NCI-H1436 (cell line): ENCODE results near the gene TFAP2B.

Experiments used
- DNase-seq: peaks from one replicate; lab custom pipeline; 2025; lab: John Stamatoyannopoulos, UW

Gene TFAP2B

DNA sequence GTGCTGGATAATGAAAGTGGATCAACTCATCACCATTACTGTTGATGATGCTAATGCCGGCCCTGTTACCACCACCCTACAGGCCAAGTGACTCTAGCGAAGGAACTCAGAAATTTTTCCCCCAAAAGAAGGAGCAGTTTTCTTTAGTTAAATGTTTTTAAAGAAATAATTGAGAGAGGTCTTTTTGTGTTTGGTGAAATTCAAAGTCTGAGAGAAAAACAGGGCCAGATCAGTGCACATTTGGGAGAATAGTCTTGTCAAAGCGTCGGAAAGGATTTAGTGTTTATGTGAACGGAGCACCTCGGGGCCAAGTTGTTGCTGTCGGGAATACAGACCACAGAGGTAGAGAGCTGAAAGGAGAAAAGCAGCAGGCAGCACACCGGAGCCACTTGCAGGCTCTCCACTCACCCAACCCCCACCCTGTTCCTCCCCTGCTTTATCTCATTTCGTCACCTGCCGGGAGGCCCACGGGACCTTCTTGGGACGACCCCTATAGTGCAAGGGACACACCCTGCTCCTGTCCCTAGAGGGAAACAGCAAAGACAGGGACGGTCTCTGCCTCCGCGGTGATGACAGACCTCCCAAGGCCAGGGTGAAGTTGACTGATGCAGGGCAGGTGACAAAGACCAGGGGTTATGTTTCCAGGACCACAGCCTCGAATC, 6.8 kb downstream of the TFAP2B start:
- peak; percentile 35 for DNase-seq

DNA sequence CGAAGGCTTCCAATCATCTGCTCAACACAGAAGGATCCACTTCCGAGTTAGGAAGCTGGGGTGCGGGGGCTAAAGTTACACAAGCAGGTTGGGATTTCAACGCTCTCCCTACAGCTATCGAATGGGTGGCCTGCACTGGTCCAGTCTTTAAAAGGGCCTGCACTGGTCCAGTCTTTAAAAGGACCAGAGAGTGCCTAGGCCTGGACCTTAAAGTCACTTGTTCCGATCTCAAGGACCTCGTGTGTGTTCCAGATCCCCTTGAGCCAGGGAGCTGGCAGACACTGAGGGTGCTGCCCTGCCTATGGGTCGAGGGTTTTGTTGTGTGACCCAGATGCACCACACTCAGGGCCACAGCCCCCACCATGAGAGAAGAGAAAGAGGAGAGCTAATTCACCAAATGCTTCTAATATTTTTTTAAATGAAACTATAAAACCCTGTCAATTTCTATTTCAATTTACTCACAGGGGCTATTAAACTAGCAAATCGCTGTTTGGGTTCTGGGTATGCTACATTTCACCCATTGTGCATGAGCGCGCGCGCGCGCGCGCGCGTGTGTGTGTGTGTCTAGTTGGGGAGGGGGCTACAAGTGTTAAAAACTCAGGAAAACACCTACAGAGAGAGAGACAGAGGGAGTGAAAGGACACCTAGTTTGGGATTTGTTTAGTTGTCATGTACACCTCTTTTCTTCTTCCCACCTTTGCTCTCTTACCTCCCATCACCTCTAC, 7.5 kb downstream of the TFAP2B start:
- DNase-seq = no peak

DNA sequence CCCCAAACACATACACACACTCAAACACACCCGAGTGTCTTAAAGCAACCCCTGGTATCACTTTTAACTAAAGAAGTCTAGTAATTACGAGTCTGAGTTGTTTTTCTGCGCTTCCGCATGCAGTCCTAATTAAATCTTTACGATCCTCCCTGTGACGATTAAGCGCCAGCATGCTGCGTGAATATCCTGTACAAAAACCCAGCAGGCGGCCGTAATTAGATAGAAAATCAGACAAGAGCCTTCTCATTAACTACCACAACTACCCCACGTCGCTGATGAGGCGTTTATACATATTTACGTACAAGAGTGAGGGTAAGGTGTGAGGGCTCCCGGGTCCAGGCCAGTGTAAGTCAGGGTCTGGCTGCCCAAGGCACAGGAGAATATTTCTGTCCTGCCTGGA, 8.1 kb downstream of the TFAP2B start:
- peak; percentile 48 for DNase-seq

DNA sequence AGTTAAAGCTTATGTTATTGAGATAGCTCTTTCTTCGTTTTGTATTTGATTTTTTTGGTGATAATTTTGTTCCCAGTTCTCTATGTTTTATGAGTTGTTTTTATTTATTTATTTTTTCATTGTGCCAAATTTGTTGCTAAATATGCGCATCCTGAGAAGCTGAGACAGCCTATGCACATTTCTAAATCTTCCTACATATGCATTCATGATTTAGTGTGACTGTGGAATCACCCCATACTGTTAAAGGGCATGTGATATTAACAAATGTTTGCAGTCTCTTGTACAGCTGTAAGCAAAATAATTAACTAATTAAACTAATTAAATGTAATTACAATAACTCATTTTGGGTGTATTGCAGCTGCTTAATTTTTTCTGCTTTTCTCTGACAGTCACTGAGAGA, 10.4 kb downstream of the TFAP2B start:
- DNase-seq = no peak

DNA sequence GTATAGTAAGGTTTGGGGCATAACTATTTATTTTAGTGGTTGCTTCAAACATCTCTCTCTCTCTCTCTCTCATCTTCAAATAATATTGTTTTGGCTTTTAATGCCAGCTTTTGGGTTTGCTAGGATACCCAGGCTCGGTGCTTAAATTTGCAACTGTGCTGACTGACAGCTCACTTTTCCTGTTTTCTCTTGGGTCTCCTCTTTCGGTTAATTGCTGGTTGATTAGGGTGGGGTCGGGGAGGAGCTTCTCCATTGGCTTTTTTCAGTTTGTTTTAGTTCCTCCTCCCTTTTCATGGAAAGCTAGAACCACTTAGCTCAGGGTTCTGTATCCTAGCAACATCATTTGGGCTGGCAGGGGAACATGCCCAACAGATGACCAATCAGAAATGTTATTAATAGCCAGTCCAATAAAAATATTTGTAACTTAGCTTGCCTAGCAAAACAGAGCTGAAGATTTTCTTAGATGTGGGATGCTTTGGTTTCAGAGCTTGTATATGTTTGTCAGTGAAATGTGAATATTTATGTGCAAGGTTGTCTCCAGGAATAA, 11.3 kb downstream of the TFAP2B start:
- DNase-seq = peak; percentile 62

DNA sequence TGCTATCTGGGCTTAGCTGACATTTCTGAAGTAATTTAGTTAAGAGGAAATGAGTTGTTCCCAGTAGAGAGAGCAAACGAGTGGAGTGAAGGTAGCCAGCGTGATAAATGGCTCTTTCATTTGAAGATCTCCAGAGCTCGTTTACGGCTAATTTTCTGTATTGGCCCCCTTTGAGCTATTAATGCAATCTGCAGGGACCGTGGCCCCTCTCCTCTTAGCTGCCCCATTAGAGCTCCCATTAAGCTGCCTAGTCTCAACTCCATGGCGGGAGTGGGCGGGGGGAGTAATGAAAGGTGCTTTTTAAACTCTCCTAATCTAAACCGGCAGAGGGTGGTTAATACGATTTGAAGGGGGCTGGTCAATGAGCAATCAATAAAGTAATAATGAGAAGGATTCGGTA, 12.5 kb downstream of the TFAP2B start:
- DNase-seq = peak; percentile 69

DNA sequence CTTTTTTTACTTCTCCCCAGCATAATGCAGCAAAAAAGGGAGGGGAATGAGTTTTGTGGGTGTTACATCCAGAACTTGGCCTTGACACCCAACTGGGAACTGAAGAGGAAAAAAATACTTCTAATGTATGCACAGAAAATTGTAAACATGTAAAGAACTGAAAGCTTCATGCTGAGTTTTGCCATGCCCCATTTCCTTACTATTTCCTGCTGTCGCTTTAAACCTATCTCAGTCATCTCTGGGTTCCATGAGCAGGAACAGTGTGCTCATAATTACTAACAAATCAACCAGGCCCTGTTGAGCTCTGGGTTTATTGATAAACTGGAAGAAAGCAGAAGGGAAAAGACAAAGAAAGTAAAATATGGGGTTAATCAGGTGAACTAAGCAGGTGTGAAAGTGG, 14.2 kb downstream of the TFAP2B start:
- DNase-seq = no peak

DNA sequence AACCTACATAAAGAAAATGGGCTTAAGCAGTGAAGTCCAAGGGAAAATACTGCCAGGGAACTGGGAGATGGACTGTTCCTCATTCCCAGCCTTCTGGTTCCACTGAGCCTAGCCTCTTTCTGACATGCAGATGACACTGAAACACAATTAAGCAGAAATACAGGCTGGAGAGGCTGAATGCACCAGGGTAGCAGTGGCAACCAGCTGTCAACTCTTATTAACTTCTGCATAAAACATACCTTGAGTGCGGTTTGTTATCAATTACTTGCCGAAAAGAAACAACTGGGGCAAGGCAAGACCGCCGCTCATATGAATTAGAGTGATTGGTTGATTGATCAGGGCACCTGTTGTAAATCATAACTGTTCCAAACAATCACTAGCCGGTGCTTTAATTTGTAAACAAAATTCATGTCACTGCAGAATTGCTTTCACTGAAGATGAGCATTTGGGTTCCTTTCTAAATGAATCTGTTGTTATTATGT, 16.3 kb downstream of the TFAP2B start:
- no peak for DNase-seq

DNA sequence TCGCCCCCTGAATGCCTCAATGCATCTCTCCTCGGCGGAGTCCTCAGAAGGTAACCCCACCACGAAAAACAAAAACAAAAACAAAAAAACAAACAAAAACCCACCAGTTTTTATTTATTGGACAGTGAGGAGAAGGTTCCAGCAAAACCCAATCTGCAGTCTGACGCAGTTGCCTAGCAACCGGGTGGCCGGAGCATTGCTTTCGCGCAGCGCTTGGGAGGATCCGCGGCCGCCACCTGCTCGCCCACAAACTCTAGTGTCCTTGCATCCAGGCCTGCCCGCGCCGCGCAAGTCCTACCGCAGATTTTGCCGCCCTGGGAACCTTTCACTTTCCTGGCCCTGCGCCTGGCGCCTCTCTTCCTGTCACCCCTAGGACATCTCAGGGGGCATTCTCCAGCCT, 17.6 kb downstream of the TFAP2B start:
- DNase-seq = no peak

DNA sequence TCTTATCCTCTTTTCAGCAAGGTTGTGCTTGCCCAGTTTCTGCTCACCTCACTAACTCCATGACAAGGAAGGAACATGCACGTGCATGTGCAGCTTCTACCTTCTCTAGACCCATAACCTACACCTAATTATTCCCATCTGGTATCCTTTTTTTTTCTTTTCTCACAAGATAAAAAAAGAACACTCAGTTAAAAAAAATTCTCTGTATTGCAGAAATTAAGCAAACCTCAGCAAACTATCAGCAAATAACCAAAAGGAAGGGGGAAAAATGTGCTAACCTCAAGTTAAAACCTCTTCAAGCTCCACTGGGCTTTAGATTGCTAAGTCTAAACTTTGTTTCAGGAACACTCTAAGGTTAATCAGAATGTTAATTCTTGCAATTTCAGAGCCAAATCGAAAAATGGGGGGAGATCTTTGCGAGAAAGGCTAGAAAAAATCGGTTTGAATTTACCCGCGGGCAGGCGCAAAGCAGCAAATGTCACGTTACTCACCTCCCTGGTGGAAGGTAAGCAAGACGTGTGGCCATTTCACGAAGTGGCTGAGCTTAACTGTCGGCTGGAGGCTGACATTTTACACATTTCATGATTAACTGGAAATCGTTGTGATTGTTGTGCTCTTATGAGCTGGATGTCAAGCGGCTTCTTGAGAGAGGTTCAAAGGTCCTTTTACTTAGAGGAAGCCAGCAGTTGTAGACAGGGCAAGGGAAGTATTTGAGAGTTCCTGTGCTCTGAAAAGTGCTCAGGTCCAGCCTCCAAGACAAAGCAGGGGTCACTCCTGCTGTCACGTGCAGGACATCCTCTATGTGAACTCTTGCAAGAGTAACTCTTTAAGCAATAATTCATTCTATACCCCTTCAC, 19.1 kb downstream of the TFAP2B start:
- no peak for DNase-seq

DNA sequence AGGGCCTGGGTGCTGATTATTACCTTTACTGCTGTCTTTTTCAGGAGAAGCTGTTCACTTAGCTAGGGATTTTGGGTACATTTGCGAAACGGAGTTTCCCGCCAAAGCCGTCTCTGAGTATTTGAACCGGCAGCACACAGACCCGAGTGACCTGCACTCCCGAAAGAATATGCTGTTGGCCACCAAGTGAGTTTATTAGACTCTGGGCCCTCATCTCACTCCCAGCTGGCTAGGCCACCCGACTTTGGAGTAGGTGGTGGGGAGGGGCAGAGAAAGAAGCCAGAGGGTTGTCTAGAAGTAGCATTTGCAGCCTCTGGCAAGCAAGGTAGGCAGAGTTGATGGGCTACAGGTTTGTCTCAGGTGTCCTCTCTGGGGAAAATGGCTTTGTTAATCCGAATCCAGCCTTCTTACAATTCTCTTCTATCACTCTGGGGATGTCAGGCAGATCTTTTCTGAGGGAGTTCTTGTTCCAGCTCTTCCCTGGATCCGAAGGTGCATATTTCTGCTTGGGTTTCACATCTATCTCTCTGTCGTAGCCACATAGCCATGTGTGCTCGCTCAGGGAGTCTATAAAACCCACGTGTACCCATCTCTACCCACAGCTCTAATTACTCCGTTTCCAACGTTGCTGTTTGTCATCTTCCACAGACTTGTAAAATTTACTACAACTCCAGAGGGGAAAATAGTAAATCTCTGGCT, 21.6 kb downstream of the TFAP2B start:
- DNase-seq = no peak

DNA sequence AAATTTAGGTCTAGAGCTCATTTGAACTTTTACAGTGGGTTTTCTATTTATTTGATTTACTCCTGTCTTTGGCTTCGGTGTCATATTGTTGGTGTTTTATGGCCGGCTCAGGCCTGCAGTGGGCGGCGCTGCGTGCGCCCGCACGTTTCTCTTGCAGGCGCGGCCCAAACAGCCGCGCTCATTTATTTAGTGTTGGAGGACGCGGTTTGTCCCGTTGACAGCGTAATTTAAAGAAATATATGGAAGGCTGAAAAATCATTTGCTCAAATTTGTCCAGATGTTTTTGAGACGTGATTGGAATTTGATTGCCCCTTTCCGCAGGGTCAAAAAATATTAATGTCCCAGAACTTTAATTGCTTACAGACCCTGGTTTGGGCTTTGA, 22.1 kb downstream of the TFAP2B start:
- no peak for DNase-seq

DNA sequence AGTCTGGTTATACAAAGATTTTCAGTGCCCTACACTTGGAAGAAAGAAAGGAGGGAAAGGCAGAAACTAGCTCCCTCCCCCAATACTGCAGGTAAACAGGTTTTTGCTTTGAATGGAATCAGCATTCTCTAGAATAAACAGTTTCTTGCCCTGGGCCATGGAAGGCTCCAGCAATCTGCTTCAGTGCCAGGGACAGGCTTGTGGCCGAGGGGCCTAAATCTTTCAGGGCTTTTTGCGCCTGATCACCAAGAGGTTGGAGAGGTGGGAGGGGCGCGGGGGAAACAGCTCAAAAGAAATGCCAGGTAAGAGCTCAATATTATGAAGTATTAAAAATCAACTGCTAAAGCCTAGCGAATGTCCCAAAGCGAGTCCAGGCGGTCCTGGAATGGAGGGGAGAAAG, 23.8 kb downstream of the TFAP2B start:
- DNase-seq = no peak

DNA sequence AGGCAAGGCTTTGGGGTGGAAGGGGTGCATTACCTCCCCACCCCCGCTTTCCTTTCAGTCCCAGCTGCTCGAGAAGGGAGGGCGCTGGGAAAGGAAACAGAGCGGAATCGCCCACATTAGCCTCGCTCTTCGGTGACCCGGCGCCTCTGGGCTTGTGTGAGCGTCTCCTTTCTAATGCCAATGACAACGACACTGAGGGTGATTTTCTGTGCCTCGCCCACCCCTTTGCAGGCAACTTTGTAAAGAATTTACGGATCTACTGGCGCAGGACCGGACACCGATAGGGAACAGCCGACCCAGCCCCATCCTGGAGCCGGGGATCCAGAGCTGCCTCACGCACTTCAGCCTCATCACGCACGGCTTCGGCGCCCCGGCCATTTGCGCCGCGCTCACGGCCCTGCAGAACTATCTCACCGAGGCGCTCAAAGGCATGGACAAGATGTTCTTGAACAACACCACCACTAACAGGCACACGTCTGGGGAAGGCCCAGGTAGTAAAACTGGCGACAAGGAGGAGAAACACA, 24.3 kb downstream of the TFAP2B start:
- no peak for DNase-seq

DNA sequence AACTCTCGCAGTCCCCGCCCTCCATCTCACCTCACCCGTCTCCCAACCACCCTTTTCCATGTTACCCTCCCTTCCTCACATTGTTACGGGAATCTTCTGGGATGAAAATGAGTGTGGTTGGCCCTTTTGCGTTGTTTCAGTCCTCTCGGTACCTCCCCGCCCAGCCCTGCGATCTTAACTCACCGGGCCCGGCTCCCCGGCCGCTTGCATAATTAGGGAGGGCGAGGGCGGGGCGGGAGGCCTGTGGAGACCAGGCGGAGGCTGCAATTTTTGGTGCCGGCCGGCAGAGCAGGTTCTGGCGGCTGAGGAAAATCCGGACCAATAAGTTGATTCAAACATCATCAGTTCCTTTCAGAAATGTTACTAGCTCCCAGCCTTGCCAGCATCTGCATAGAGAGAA, 25.2 kb downstream of the TFAP2B start:
- no peak for DNase-seq

DNA sequence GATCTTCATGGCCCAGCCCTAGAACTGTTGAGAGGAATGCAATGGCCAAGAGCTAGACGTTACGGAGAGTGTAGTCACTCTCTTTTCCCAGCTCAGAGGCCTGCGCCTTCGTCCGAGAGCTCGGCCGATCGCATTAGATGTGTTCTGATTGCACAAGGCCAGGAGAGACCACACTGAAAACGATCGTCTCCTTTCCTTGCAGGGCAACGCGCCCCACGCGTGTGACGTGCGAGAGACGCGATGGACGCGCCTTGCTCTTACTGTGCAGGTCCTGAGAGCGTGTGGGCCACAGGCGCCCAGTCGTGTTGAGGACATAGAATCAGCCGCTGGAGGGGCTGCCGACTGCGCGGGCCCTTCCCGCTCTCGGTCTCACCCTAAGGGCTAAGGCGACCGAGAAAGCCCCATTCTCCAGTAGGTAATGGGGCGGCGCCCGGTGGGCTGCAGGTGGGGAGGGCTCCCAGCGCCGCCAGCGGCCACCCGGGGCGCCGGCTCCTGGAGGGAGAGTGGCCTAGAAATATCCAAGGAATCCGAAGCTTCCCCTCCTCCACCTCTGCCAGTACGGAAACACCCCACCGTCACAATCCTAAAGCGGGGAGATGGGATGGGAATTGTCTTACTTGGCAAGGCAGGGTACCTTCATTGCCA, 26.9 kb downstream of the TFAP2B start:
- no peak for DNase-seq

DNA sequence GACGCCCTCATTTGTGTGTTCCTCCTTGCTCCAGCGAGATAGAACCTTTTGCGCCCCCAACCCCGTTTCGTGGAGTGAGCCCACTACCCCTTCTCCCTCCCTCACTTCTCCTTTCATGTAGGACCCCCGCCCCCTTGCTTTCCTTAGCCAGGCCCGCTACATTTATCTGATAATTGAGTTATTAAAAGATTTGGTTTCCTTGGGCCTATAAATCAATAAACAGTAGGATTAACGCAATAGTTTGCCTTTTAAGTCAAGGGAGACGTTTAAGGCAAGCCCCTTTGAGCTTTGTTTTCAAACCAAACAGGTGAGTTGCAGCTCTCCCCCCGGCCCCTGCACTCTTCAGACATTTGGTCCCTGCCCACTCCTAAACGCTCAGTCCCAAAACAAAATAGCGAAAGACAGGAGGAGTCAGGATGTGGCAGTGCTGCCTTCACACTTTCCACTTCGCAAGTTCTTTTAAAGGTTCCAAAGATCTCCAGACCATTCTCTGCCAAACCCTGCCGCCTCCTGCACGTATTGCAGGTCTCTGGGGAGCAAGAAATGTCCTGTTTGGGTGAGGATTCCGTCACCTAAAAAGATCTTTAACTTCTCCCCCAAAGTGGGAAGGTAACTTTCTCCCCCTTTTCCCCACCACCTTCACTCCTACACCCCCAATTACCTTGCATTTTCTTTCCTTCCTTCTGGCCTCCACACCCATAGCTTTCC, 27.6 kb downstream of the TFAP2B start:
- DNase-seq = no peak

DNA sequence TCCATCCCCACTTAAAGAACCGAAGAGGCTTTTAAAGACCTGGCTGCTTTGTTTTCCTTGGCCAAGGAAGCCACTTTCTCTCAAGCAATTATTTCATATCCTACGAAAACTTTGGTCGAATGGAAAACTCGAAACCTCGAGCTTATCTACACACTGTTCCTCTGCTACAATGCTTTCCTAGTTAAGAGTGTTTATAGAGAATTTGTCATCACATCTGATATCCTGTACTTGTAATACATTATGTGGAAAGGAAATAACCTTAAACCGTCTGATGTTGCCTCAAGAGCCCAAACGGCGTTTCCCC, 28.1 kb downstream of the TFAP2B start:
- no peak for DNase-seq

DNA sequence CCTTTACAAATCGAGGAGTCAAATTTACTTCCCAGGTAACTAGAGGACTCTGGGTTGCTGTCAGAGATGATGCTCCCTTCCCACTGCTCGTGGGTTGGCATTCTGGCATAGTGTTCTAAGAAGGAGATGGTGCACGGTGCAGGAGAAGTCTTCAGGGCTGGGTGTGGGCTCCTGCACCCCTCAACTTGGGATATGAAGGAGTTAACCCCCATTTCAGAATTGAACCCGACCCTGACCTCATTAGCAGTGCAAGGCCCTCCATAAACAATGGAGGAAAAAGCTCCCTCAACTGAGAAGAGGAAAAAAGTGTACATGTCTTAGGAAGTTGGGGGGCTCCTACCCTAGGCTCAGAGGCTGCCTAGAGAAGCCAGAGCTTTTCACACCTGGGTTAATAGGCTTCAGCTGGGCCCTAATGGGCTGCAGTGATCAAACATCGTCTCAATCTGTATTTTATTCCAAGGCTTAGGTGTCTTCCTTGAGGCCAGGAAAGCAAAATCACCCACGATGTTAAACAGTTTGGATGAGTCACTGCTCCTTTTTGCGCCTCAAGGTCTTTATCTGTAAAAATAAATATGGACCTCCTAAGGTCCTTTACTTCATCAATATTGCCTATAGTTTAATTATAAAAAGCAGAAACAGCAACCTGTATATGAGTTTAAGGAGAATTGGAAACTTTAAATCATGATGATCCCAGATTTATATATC, 29.4 kb downstream of the TFAP2B start:
- DNase-seq = no peak
